Choroid plexus epithelial cell (primary cell): ENCODE results near the gene PMP22.

Source experiments
- DNase-seq: peaks from one replicate; pipeline ENCODE4 v3.0.0-alpha.2; 2010; ENCODE audit warnings: low read depth
- H3K4me3 ChIP-seq: 2 replicates; pipeline ENCODE4 v1.5.1; 2011; ENCODE audit warnings: low read depth, mild to moderate bottlenecking, control low read depth, low read length, moderate library complexity
- CTCF ChIP-seq: conservative IDR thresholded peaks from 2 replicates; pipeline ENCODE4 v1.5.1; 2011; ENCODE audit warnings: low read depth, mild to moderate bottlenecking, control low read depth, inconsistent platforms, low read length, moderate library complexity

PMP22 gene

GRCh38 chr17:15184872-15185624 lies 80.1 kb downstream of the PMP22 start:
- H3K4me3 ChIP-seq, result no peak overlapping the region
- TF ChIP-seq CTCF, result no peak
- DNase-seq, result no peak

DNA sequence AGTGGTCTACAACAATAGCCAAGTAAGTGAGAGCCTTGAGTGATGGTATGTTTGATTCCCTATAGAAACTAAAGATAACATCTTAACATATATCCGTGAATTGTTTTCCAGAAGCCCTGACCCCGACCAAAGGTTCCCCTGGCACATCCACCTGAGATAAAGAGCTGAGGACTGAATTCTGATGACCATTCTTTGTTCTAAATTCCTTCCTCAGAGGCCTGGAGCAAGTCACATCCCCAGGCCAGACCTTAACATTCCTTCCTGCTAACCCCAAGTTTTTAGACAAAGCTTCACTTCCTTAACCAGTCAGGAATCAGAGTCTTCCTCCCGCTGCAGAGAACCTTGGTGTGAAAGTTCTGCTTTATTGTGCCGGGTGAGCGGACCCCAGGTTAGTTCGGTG lies 83.3 kb downstream of the PMP22 start:
- no peak for DNase-seq

GRCh38 chr17:15181333-15181732 lies 83.8 kb downstream of the PMP22 start:
- no peak for TF ChIP-seq CTCF
- DNase-seq, result no peak
- no peak overlapping the region for H3K4me3 ChIP-seq

More for the DNA sequence above, 83.3 kb downstream of the PMP22 start:
- TF ChIP-seq CTCF, result no peak
- H3K4me3 ChIP-seq, result no peak overlapping the region

DNA sequence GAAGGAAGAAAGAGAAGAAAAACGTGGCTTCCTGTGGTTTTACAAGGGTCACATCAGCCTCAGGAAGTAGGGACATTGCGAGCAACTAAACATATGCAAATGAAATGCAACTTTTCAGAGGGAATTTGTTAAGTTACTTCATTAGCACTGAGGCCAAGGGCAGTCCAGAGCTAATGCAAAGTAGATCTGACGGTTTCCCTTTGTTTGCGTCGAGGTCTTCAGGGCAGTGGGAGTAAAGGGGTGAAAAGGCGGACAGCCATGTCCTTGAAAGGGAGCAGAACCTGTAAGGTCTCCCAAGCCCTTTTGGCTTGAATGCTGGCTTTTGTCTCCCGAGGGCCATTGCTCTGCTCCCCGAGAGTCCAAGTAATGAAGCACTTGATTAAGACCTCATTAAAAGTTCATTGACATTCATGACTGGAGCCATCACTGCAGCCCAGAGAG lies 85.0 kb downstream of the PMP22 start:
- no peak for TF ChIP-seq CTCF
- no peak overlapping the region for H3K4me3 ChIP-seq
- DNase-seq, result no peak
